RPMI8226 (cell line): ENCODE results near the gene ATP11C.
"Not testable (repeated sequence)": the region's sequence is repeated elsewhere in the genome, so short reads cannot be mapped to it uniquely, and the experiment has no call there.

Experiments
- DNase-seq: peaks from one replicate; pipeline ENCODE4 v3.0.0-alpha.2; 2015

ATP11C gene

GRCh38 chrX:139702658-139703057 lies 230.2 kb downstream of the ATP11C start:
- DNase-seq: no peak

GRCh38 chrX:139692908-139693307 lies 239.9 kb downstream of the ATP11C start:
- DNase-seq: no peak

- no peak for DNase-seq
These were observed 240.4 kb downstream of the ATP11C start for GRCh38 chrX:139692506-139692849.

- DNase-seq: no peak
These were observed 240.9 kb downstream of the ATP11C start for GRCh38 chrX:139691843-139692505.

GRCh38 chrX:139691493-139691842 lies 241.4 kb downstream of the ATP11C start:
- no peak for DNase-seq

- not testable (repeated sequence) for DNase-seq
These were observed 247.7 kb downstream of the ATP11C start for GRCh38 chrX:139685175-139685574.

GRCh38 chrX:139680356-139680755 lies 252.5 kb downstream of the ATP11C start:
- DNase-seq: no peak
